ENCODE measurements around the gene JMJD7.
A peak's percentile ranks its signal among the peaks of the same experiment; 100 is the strongest.

JMJD7 gene

GRCh38 chr15:41827880-41828806, at the start of gene JMJD7:
TSS of gene JMJD7 (plus strand) at chr15:41828092. CDS start at chr15:41828125, 33 bp downstream.
- ChIA-PET CTCF (interaction anchor here (3.7 kb wide), 1 partner anchor 16 kb away, joined by 15 read pairs; no protein-coding TSS in a partner anchor), POLR2A (no interaction called here)

GRCh38 chr15:41778521-41778920, 49.4 kb upstream of the JMJD7 start:
- no peak for TF ChIP-seq CTCF (IDR thresholded peaks at IDR 0.05; ENCODE audit: control extremely low read depth, extremely low read depth, low read depth, missing control alignments)
- ChIA-PET CTCF (interaction anchor here (0.7 to 20.0 kb wide), 9 partner anchors 8 to 126 kb away, joined by 3 to 316 read pairs (median 9); no protein-coding TSS in a partner anchor), POLR2A (no interaction called here)
- no peak for DNase-seq (ENCODE audit: extremely low spot score)

More at GRCh38 chr15:41827880-41828806, at the start of gene JMJD7:
- DNase-seq (ENCODE audit: extremely low spot score), result peak; percentile 100
- TF ChIP-seq CTCF (IDR thresholded peaks at IDR 0.05; ENCODE audit: control extremely low read depth, extremely low read depth, low read depth, missing control alignments), result no peak

GRCh38 chr15:41779662-41780157, 48.2 kb upstream of the JMJD7 start:
- no peak for TF ChIP-seq CTCF (IDR thresholded peaks at IDR 0.05; ENCODE audit: control extremely low read depth, extremely low read depth, low read depth, missing control alignments)
- ChIA-PET POLR2A (no interaction called here), CTCF (interaction anchor here (1.2 to 20.0 kb wide), 3 partner anchors 11 to 176 kb away, joined by 3 to 316 read pairs (median 44); no protein-coding TSS in a partner anchor)
- no peak for DNase-seq (ENCODE audit: extremely low spot score)

GRCh38 chr15:41780266-41780665, 47.6 kb upstream of the JMJD7 start:
- no peak for TF ChIP-seq CTCF (IDR thresholded peaks at IDR 0.05; ENCODE audit: control extremely low read depth, extremely low read depth, low read depth, missing control alignments)
- ChIA-PET POLR2A (interaction anchor here (0.6 kb wide), 1 partner anchor 12 kb away, joined by 3 read pairs; no protein-coding TSS in a partner anchor), CTCF (interaction anchor here (1.0 to 20.0 kb wide), 4 partner anchors 10 to 177 kb away, joined by 3 to 316 read pairs (median 24); no protein-coding TSS in a partner anchor)
- DNase-seq (ENCODE audit: extremely low spot score), result no peak

- DNase-seq (ENCODE audit: extremely low spot score), result no peak
- TF ChIP-seq CTCF (IDR thresholded peaks at IDR 0.05; ENCODE audit: control extremely low read depth, extremely low read depth, low read depth, missing control alignments), result no peak
- POLR2A ChIA-PET, result interaction anchor here (0.6 kb wide), 1 partner anchor 11 kb away, joined by 3 read pairs; no protein-coding TSS in a partner anchor
- CTCF ChIA-PET, result interaction anchor here (1.0 to 20.0 kb wide), 3 partner anchors 10 to 31 kb away, joined by 3 to 316 read pairs (median 44); no protein-coding TSS in a partner anchor
Observed at GRCh38 chr15:41780727-41781126, 47.2 kb upstream of the JMJD7 start.

All from GM10248 (cell line).